Neural cell (in vitro differentiated cells): Measurements from ENCODE around the gene INAVA. TPM values are rescaled to one million over a fixed set of nuclear protein-coding genes. Genes with fewer than 3 reads are reported as not detected.

Experiments used
- H2AFZ ChIP-seq: fragments of 200-600, 300-800 bp; sonication (generic), shearing (Covaris generic); 2 replicates; pipeline ENCODE4 v1.6.0; 2014; ENCODE audit warnings: low read depth, mild to moderate bottlenecking, antibody characterized with exemption, low read length, moderate library complexity
- H3F3A ChIP-seq: fragments of 200-600 bp; shearing (Covaris generic); 2 replicates; pipeline ENCODE4 v1.6.1; 2016; ENCODE audit warnings: mild to moderate bottlenecking, moderate library complexity, mixed read lengths, antibody characterized with exemption, low read length; ENCODE audit not compliant: insufficient read depth, poor library complexity, severe bottlenecking
- H3K27ac ChIP-seq: fragments of 200-600, 300-800 bp; sonication (generic), shearing (Covaris generic); 2 replicates; pipeline ENCODE4 v1.5.1; 2014; ENCODE audit warnings: mild to moderate bottlenecking, low read length, moderate library complexity
- H3K27me3 ChIP-seq: fragments of 300-800, 200-600 bp; sonication (generic), shearing (Covaris generic); 2 replicates; pipeline ENCODE4 v1.6.0; 2014; ENCODE audit warnings: mild to moderate bottlenecking, low read depth, low read length, moderate library complexity; ENCODE audit not compliant: insufficient read depth
- H3K36me3 ChIP-seq: fragments of 300-800, 200-600 bp; sonication (generic), shearing (Covaris generic); 2 replicates; pipeline ENCODE4 v1.5.1; 2014; ENCODE audit warnings: mild to moderate bottlenecking, antibody characterized with exemption, low read length, moderate library complexity; ENCODE audit not compliant: insufficient read depth
- H3K4me2 ChIP-seq: fragments of 300-800, 200-600 bp; sonication (generic), shearing (Covaris generic); 2 replicates; pipeline ENCODE4 v1.6.0; 2014; ENCODE audit warnings: mild to moderate bottlenecking, low read length
- H3K4me3 ChIP-seq: fragments of 300-800, 200-600 bp; sonication (generic), shearing (Covaris generic); 2 replicates; pipeline ENCODE4 v1.5.1; 2014; ENCODE audit warnings: mild to moderate bottlenecking, low read length, moderate library complexity
- H3K79me2 ChIP-seq: fragments of 200-600 bp; shearing (Covaris generic); replicated peaks from 2 replicates; pipeline ENCODE4 v1.6.0; 2014; ENCODE audit warnings: mild to moderate bottlenecking, low read length, moderate library complexity; ENCODE audit not compliant: insufficient read depth
- H3K9ac ChIP-seq: fragments of 300-800, 200-600 bp; sonication (generic), shearing (Covaris generic); 2 replicates; pipeline ENCODE4 v1.6.1; 2016; ENCODE audit warnings: mild to moderate bottlenecking, low read length, mixed read lengths
- H3K9me2 ChIP-seq: fragments of 200-600 bp; shearing (Covaris generic); 2 replicates; pipeline ENCODE4 v1.6.1; 2016; ENCODE audit warnings: mild to moderate bottlenecking, low read length, mixed read lengths; ENCODE audit not compliant: insufficient read depth
- H3K9me3 ChIP-seq: fragments of 200-600, 300-800 bp; sonication (generic), shearing (Covaris generic); 2 replicates; pipeline ENCODE4 v1.6.1; 2016; ENCODE audit warnings: mild to moderate bottlenecking, mixed run types, low read length, moderate library complexity, mixed read lengths
- H4K20me1 ChIP-seq: fragments of 200-600 bp; shearing (Covaris generic); 2 replicates; pipeline ENCODE4 v1.6.1; 2016; ENCODE audit warnings: mild to moderate bottlenecking, mixed run types; ENCODE audit not compliant: insufficient read depth
- CTCF ChIP-seq: fragments of 450-650 bp; IDR thresholded peaks from 2 replicates; pipeline ENCODE4 v1.5.1; 2014; ENCODE audit warnings: antibody characterized with exemption, mild to moderate bottlenecking, moderate library complexity; ENCODE audit not compliant: poor library complexity, severe bottlenecking
- EP300 ChIP-seq: fragments of 450-650 bp; conservative IDR thresholded peaks from 2 replicates; pipeline ENCODE4 v1.6.1; 2014; ENCODE audit warnings: antibody characterized with exemption, mild to moderate bottlenecking, moderate library complexity; ENCODE audit not compliant: poor library complexity, severe bottlenecking
- EZH2 ChIP-seq: fragments of 200-600, 300-800 bp; shearing (Covaris generic), sonication (generic); IDR thresholded peaks from 2 replicates; pipeline ENCODE4 v1.6.1; 2014; ENCODE audit warnings: antibody characterized with exemption, low read length, borderline replicate concordance, mild to moderate bottlenecking; ENCODE audit not compliant: insufficient read depth, poor library complexity, severe bottlenecking
- MXI1 ChIP-seq: fragments of 450-650 bp; conservative IDR thresholded peaks from 2 replicates; pipeline ENCODE4 v1.6.1; 2014; ENCODE audit warnings: antibody characterized with exemption, mild to moderate bottlenecking; ENCODE audit not compliant: poor library complexity, severe bottlenecking
- POLR2AphosphoS5 ChIP-seq: IDR thresholded peaks from 2 replicates; pipeline ENCODE4 v1.6.1; 2012
- RAD21 ChIP-seq: fragments of 450-650 bp; conservative IDR thresholded peaks from 2 replicates; pipeline ENCODE4 v1.6.1; 2014; ENCODE audit warnings: antibody characterized with exemption, mild to moderate bottlenecking, moderate library complexity
- REST ChIP-seq: IDR thresholded peaks from 2 replicates; pipeline ENCODE4 v1.6.1; 2012; ENCODE audit warnings: borderline replicate concordance
- SMC3 ChIP-seq: fragments of 450-650 bp; conservative IDR thresholded peaks from 2 replicates; pipeline ENCODE4 v1.6.1; 2014; ENCODE audit warnings: antibody characterized with exemption, mild to moderate bottlenecking, moderate library complexity; ENCODE audit not compliant: poor library complexity
- TAF1 ChIP-seq: IDR thresholded peaks from 2 replicates; pipeline ENCODE4 v1.6.1; 2012; ENCODE audit warnings: low read depth
- polyA plus RNA-seq: library from polyadenylated mRNA; depleted of rRNA; stranded (reverse); fragments of >200 nt; gene quantifications from 2 replicates; pipeline ENCODE4 v1.2.3, GENCODE V29; 2014

The INAVA gene
- polyA plus RNA-seq, 1 donor from 2014 or later, result 1.3 TPM

- peaks cover 16% of the 10 kb centered on the region for H3K36me3 ChIP-seq
- H3K9me3 ChIP-seq, result no peaks in the 10 kb centered on the region
- no peaks in the 10 kb centered on the region for H3F3A ChIP-seq
- no peaks in the 10 kb centered on the region for H4K20me1 ChIP-seq
- H3K79me2 ChIP-seq, result no peaks in the 10 kb centered on the region
- no peak overlapping the region for H2AFZ ChIP-seq
- no peak overlapping the region for H3K9ac ChIP-seq
- no peak overlapping the region for H3K4me3 ChIP-seq
- H3K27me3 ChIP-seq, result no peaks in the 10 kb centered on the region
- no peaks in the 10 kb centered on the region for H3K9me2 ChIP-seq
- H3K4me2 ChIP-seq, result no peak overlapping the region
- H3K27ac ChIP-seq, result no peak overlapping the region
- no peak for TF ChIP-seq POLR2AphosphoS5
- no peak for TF ChIP-seq TAF1
- TF ChIP-seq EZH2, result no peak
- no peak for TF ChIP-seq REST
- TF ChIP-seq EP300, result no peak
- TF ChIP-seq RAD21, result no peak
- no peak for TF ChIP-seq MXI1
- TF ChIP-seq CTCF, result no peak
- TF ChIP-seq SMC3, result no peak
Observed at GRCh38 chr1:200857804-200858203, 36.9 kb upstream of the INAVA start.

GRCh38 chr1:200861937-200862647 lies 32.6 kb upstream of the INAVA start:
- no peaks in the 10 kb centered on the region for H3F3A ChIP-seq
- no peaks in the 10 kb centered on the region for H3K79me2 ChIP-seq
- peaks cover 7% of the 10 kb centered on the region for H3K36me3 ChIP-seq
- no peak overlapping the region for H3K4me2 ChIP-seq
- H2AFZ ChIP-seq, result no peak overlapping the region
- no peak for TF ChIP-seq TAF1
- no peak for TF ChIP-seq POLR2AphosphoS5
- no peak for TF ChIP-seq CTCF
- no peak for TF ChIP-seq SMC3
- TF ChIP-seq EP300, result no peak
- TF ChIP-seq REST, result no peak
- TF ChIP-seq MXI1, result no peak
- no peaks in the 10 kb centered on the region for H4K20me1 ChIP-seq
- H3K9me3 ChIP-seq, result no peaks in the 10 kb centered on the region
- H3K9ac ChIP-seq, result no peak overlapping the region
- H3K27me3 ChIP-seq, result no peaks in the 10 kb centered on the region
- H3K9me2 ChIP-seq, result no peaks in the 10 kb centered on the region
- H3K27ac ChIP-seq, result no peak overlapping the region
- H3K4me3 ChIP-seq, result no peak overlapping the region
